ENCODE data around the gene GRPEL2. TPM values are rescaled to one million over a fixed set of nuclear protein-coding genes. Genes with fewer than 3 reads are reported as not detected.

Gene GRPEL2
- total and polyA plus RNA-seq, 2 of the 8 experiments (the other 6 are each of a cell fraction or from before 2014, with no cell fraction given) = 11.2 to 52.2 TPM

DNA sequence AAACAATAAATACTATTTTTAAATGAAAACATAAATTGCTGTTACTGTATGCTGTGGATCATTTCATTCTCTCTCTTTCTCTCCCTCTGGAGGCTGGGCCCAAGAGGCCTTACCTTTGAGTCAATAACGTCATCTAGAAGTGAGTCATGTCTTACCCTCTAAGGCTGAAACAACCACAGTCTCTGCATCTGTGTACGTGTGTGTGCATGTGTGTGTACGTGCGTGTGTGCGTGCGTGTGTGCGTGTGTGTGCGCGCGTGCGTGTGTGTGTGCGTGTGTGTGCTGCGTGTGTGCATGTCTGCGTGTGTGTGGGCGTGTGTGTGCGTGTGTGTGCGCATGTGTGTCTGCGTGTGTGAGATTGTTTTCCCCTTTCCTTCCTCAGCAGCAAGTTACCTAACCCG lies 47.4 kb downstream of the GRPEL2 start:
- H2BK12ac ChIP-seq (ENCODE audit: low read depth, low read length) = no peak overlapping the region
- H2BK5ac ChIP-seq (ENCODE audit: low read depth, low read length) = no peak overlapping the region; the same call in 1 of the 2 replicates
- no peak overlapping the region for H3K23ac ChIP-seq (ENCODE audit: insufficient read length)
- no peaks in the 10 kb centered on the region for H4K20me1 ChIP-seq (replicated peaks in 1 of 2; ENCODE audit: control insufficient read depth in 1 of 2, insufficient read depth in 2 of 2, low read length in 2 of 2)
- no peak overlapping the region for H2BK20ac ChIP-seq (ENCODE audit: low read length)
- H3K36me3 ChIP-seq (ENCODE audit: control insufficient read depth in 2 of 4, insufficient read depth in 4 of 4, low read length in 3 of 4) = no peaks in the 10 kb centered on the region
- H3K9ac ChIP-seq (replicated peaks in 1 of 4; ENCODE audit: extremely low read depth in 1 of 4, low read depth in 3 of 4, low read length in 3 of 4) = no peak overlapping the region
- H2AFZ ChIP-seq (ENCODE audit: low read length) = no peak overlapping the region
- peaks cover 2% of the 10 kb centered on the region; the same call in 1 of the 2 replicates for H3K23me2 ChIP-seq (ENCODE audit: low read depth, low read length)
- no peak overlapping the region for H3K4me2 ChIP-seq (ENCODE audit: insufficient read depth in 1 of 2, low read depth in 2 of 2, low read length in 2 of 2)
- peak overlapping the region; percentile 88 for H4K91ac ChIP-seq (replicated peaks; ENCODE audit: insufficient read length, low read length)
- no peaks in the 10 kb centered on the region for H3K79me2 ChIP-seq (ENCODE audit: control insufficient read depth in 1 of 2, insufficient read depth in 2 of 2, low read length in 2 of 2)
- WGBS, 2 experiments (ENCODE audit: extremely low coverage in 1 of 2, insufficient coverage in 1 of 2, insufficient read length in 1 of 2, insufficient replicate concordance in 2 of 2, low coverage in 1 of 2, low lambda C conversion rate in 2 of 2, missing lambda C conversion rate in 1 of 2) = 92% methylated on average over 19 of the region's 19 CpGs; no CpG with 5 or more reads in 1 of the 2 experiments
- H4K5ac ChIP-seq (ENCODE audit: insufficient read length, low read depth, low read length) = no peak overlapping the region
- no peak overlapping the region for H3K4me3 ChIP-seq (ENCODE audit: extremely low read depth in 1 of 4, insufficient read depth in 2 of 4, low read depth in 3 of 4, low read length in 4 of 4)
- 0 out of 2 replicates have a peak overlapping the region, but pooled peaks have one; percentile 40 for H2AK5ac ChIP-seq (ENCODE audit: low read depth, low read length)
- H3K14ac ChIP-seq (ENCODE audit: insufficient read length) = no peak overlapping the region
- H4K8ac ChIP-seq (ENCODE audit: extremely low read depth, insufficient read depth, low read length) = no peak overlapping the region
- ChIA-PET CTCF (ENCODE audit: partially characterized antibody) (interaction anchor here (1.0 to 46.1 kb wide), 5 partner anchors 11 to 46 kb away, joined by 3 to 1310 read pairs (median 6); no protein-coding TSS in a partner anchor), POLR2A (ENCODE audit: partially characterized antibody) (interaction anchor here (1.2 to 1.3 kb wide), 2 partner anchors 21 to 31 kb away, joined by 3 read pairs; no protein-coding TSS in a partner anchor)
- H2BK15ac ChIP-seq (ENCODE audit: low read length) = no peak overlapping the region
- H3K4me1 ChIP-seq (replicated peaks in 1 of 4; ENCODE audit: control insufficient read depth in 3 of 4, insufficient read depth in 4 of 4, low read length in 3 of 4) = no peaks in the 10 kb centered on the region
- FAIRE-seq = no peak
- H3K9me3 ChIP-seq (ENCODE audit: insufficient read depth in 2 of 2, low read depth in 1 of 2, low read length in 1 of 2) = no peaks in the 10 kb centered on the region
- no peak overlapping the region for H3K27ac ChIP-seq (ENCODE audit: low read depth, low read length)
- H3K27me3 ChIP-seq (replicated peaks in 1 of 4; ENCODE audit: control insufficient read depth in 3 of 4, extremely low read depth in 1 of 4, insufficient read depth in 3 of 4, low read length in 3 of 4) = no peaks in the 10 kb centered on the region; a peak in 1 of 7 replicates
- H3K4ac ChIP-seq (replicated peaks; ENCODE audit: insufficient read length, low read depth, low read length) = no peak overlapping the region
- H3K79me1 ChIP-seq (ENCODE audit: low read depth, low read length) = no peaks in the 10 kb centered on the region
- no peak for DNase-seq (ENCODE audit: low read depth in 1 of 2, low spot score in 2 of 2)
- no peak overlapping the region for H2BK120ac ChIP-seq (replicated peaks; ENCODE audit: low read depth, low read length)
- no peak for TF ChIP-seq EGR1 (IDR thresholded peaks at IDR 0.05; ENCODE audit: borderline replicate concordance, low read depth, low read length)
- TF ChIP-seq KDM5A (IDR thresholded peaks at IDR 0.05; ENCODE audit: low read length) = no peak
- TF ChIP-seq ZNF274 (IDR thresholded peaks at IDR 0.05; ENCODE audit: borderline replicate concordance, extremely low read depth, low read length) = no peak
- no peak for TF ChIP-seq TAF7 (optimal IDR thresholded peaks at IDR 0.05; ENCODE audit: borderline replicate concordance, low read depth, low read length)
- TF ChIP-seq, protein P1, sequence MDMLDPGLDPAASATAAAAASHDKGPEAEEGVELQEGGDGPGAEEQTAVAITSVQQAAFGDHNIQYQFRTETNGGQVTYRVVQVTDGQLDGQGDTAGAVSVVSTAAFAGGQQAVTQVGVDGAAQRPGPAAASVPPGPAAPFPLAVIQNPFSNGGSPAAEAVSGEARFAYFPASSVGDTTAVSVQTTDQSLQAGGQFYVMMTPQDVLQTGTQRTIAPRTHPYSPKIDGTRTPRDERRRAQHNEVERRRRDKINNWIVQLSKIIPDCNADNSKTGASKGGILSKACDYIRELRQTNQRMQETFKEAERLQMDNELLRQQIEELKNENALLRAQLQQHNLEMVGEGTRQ (IDR thresholded peaks at IDR 0.05; ENCODE audit: low read length) = no peak
- TF ChIP-seq BACH1 (IDR thresholded peaks at IDR 0.05; ENCODE audit: low read length) = no peak
- no peak overlapping the region for H3K56ac ChIP-seq (replicated peaks; ENCODE audit: insufficient read length, low read depth, low read length)
- no peak overlapping the region for H3K18ac ChIP-seq (ENCODE audit: extremely low read depth, low read length)

Data from H1 (cell line).